Mesenteric fat pad (tissue), 1 donor: ENCODE measurements around the gene EML2. TPM values are rescaled to one million over a fixed set of nuclear protein-coding genes. Genes with fewer than 3 reads are reported as not detected.

Experiments used
- DNase-seq: peaks from one replicate; pipeline ENCODE4 v3.0.0-alpha.2; 2020; ENCODE audit warnings: low spot score
- total RNA-seq: library from RNA; stranded (reverse); fragmentation: NEBNext Ultra II Directional; extraction: Animal tissue kit (Norgen Biotek cat#: 25700); gene quantifications from one replicate; pipeline ENCODE4 v1.2.1, GENCODE V29; 2021
- donor health status: DM: yes; HTN: yes; CAD: no.

The EML2 gene
- total RNA-seq, 1 donor from 2014 or later = 33.6 TPM

- DNase-seq = no peak
These were observed 49.4 kb downstream of the EML2 start for GRCh38 chr19:45589768-45590167.

GRCh38 chr19:45587873-45588272 is 51.3 kb downstream of the EML2 start:
- no peak for DNase-seq

DNA sequence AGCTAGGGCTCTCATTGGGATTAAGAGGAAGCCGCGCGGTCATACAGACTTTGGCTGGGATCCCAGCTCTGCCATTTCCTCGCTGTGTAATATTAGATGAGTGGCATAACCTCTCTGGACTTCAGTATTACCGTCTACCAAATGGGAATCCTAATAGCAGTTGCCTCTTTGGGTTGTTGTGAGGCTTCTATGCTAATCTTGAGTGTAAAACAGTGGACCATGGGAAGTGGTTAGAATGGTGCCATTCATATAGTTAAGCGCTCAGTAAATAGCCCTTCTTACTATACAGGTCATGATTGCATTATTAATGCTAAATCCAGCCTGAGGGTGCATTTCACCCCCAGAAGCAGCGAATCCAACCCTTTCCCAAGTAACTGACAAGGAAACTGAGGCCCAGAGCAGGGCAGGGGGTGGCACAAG is 54.0 kb downstream of the EML2 start:
- DNase-seq = no peak

DNA sequence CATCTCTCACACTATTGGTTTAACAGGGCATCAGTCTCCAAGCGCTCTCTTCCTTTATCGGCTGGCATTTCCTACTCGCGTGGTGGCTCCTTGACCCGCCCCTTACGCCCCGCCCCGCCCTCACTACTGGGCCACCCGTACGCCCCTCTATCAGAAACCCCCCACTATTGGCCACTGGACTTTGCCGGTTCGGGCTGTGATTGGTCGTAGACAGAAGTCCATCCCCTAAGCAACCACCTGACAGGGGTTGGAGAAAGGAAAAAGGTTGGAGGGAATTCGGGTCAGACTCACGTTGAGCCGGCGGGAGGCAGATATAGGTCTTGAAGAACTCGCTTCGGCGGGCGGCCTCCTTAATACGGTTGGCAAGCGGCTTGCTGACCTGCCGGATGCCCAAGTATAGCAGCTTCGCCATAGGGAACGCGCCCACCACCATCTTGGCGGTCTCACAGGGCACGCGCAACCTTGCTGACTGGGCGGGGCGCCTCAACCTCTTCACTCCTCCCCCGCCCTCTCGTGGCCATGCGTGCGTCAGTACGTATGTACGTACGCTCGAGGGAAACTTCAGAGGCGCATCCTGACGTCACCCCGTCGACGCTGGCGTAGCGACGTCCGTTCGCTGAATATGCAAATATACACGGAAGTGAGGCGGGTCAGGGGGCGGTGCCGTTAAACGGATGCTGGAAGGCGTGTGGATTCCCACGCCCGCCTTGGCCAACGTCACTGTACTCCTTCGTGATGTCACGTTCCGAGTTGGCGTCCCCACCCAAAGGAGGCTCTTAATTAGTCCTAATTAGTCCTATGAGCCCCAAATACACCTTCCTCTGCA is 54.7 kb downstream of the EML2 start, which contains the start of gene OPA3:
Gene OPA3 (minus strand): TSS at position 471 of the 826 bp plus-strand sequence. CDS start 38 bp downstream, at position 433.
- DNase-seq = peak; percentile 100

GRCh38 chr19:45581576-45581975 is 57.6 kb downstream of the EML2 start:
- no peak for DNase-seq

GRCh38 chr19:45578861-45579260 is 60.3 kb downstream of the EML2 start:
- no peak for DNase-seq

GRCh38 chr19:45577111-45577905 is 61.9 kb downstream of the EML2 start:
- DNase-seq = no peak

- no peak for DNase-seq
These were observed 62.5 kb downstream of the EML2 start for GRCh38 chr19:45576682-45577081.

- no peak for DNase-seq
These were observed 64.0 kb downstream of the EML2 start for GRCh38 chr19:45575216-45575615.

- DNase-seq = no peak
These were observed 64.7 kb downstream of the EML2 start for GRCh38 chr19:45574526-45574925.

GRCh38 chr19:45571457-45572220 is 67.6 kb downstream of the EML2 start:
- DNase-seq = no peak

DNA sequence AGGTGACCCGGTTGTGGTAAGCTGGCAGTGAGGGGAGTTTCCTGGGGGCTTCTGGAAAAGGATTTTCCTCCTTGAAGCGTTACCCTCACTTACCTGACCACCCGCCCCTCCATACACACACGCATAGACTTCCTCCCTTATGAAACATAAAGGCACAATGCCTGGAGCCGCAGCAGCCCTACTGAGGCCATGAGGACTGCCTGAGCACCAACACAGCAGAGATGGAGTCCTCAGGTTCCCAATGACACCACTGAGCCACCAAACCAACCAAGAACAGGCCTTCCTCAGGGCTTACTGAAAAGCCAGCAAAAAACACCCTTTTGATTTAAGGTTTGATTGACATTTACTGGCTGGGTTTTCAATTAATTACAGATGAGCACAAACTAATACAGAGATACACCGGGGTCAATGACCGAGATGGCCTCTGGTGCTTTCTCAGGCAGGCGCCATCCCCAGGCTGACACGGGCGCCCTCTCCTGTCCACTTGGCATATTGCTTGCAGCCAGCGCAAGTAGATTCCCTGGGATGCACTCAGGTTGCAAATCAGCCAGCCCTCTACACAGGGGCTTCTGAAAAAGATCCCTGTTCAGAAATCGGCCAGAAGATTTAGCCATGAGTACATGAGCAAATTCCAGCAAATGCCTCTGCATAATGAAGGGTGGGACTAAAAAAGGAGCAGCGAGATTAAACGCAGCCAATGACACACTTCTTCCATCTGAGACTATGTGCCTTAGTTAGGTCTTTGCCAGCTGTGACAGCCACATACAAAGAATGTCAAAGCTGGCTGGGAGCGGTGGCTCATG is 69.4 kb downstream of the EML2 start:
- DNase-seq = no peak

GRCh38 chr19:45568732-45569131 is 70.5 kb downstream of the EML2 start:
- DNase-seq = no peak

DNA sequence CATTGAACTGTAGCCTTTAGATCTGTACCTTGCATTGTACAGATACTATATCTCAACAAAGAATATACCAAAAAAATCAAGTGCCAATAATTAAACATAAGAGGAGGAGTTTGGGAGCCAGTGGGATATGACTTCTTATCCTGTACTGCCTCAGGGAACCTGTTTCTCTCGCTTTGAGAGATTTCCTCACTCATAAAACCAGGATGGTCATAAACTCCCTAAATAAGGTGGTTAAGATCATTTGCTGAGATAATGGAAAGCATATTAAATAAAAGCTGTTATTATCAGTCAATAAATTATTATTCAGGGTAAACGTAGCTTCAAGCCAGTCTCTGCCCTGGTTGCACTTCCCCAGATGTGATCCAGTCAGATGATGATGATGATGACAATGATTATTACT is 71.6 kb downstream of the EML2 start:
- DNase-seq = no peak

DNA sequence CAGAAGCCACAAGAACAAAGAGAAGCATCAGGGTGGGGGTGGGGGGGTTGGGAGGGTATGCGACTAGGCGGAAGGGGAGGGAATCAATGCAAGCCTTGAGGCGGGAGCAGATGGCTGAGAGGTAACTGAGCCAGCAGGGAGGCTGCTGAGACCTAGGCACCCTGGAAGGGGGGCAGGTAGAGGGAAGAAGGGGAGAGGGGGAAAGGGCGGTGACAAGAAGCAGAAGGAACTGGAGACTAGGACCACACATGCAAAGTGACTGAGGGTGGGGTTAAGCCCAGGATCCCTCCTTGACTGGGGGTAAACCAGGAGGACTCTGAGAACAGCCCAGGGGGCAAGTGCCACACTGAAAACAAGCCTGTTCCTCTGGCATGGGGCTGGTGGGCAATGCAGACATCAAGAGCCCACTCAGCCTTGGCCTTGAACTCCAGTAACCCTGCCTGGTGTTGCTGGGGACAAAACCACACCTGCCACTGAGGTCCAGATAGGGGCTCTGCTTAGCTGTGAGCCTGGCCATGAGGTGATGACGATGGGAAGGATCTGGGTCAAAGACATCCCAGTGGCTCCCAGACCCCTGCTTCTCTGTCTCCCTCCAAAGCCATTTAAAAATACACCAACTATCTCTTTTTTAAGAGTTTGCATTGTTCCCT is 74.9 kb downstream of the EML2 start:
- no peak for DNase-seq

- DNase-seq = no peak
These were observed 78.5 kb downstream of the EML2 start for GRCh38 chr19:45560686-45561085.

GRCh38 chr19:45560038-45560437 is 79.2 kb downstream of the EML2 start:
- DNase-seq = no peak
